HT1080 (cell line): ENCODE measurements around the gene PRKX. TPM values are rescaled to one million over a fixed set of nuclear protein-coding genes. Genes with fewer than 3 reads are reported as not detected.
"Not testable (repeated sequence)": the region's sequence is repeated elsewhere in the genome, so short reads cannot be mapped to it uniquely, and the experiment has no call there.

Experiments used
- DNase-seq: peaks from one replicate; pipeline ENCODE4 v3.0.0-alpha.2; 2015; ENCODE audit warnings: low read depth
- total RNA-seq: library from RNA; depleted of rRNA; stranded (reverse); fragments of >200 nt; shearing (Covaris generic); gene quantifications from 2 replicates; pipeline ENCODE4 v1.2.3, GENCODE V29; 2014

Gene PRKX
- total RNA-seq, 1 experiment from 2014 or later: 20.0 TPM

GRCh38 chrX:3712051-3712869 is 1.2 kb downstream of the PRKX start:
- DNase-seq: no peak

- no peak for DNase-seq
These were observed 2.0 kb downstream of the PRKX start for GRCh38 chrX:3711331-3711917.

- not testable (repeated sequence) for DNase-seq
These were observed 5.7 kb downstream of the PRKX start for GRCh38 chrX:3707673-3708274.

GRCh38 chrX:3706481-3706880 is 7.0 kb downstream of the PRKX start:
- no peak for DNase-seq

GRCh38 chrX:3703251-3703650 is 10.2 kb downstream of the PRKX start:
- not testable (repeated sequence) for DNase-seq

- DNase-seq: not testable (repeated sequence)
These were observed 11.4 kb downstream of the PRKX start for GRCh38 chrX:3702095-3702494.

- not testable (repeated sequence) for DNase-seq
These were observed 12.0 kb downstream of the PRKX start for GRCh38 chrX:3701445-3701928.

GRCh38 chrX:3699821-3700381 is 13.5 kb downstream of the PRKX start:
- no peak for DNase-seq

- peak; percentile 57 for DNase-seq
These were observed 15.7 kb downstream of the PRKX start for GRCh38 chrX:3697701-3698279.

GRCh38 chrX:3697220-3697684 is 16.2 kb downstream of the PRKX start:
- no peak for DNase-seq

GRCh38 chrX:3695536-3695935 is 17.9 kb downstream of the PRKX start:
- no peak for DNase-seq

GRCh38 chrX:3690140-3690539 is 23.3 kb downstream of the PRKX start:
- no peak for DNase-seq

- DNase-seq: not testable (repeated sequence)
These were observed 30.2 kb downstream of the PRKX start for GRCh38 chrX:3683236-3683635.

GRCh38 chrX:3680459-3680858 is 33.0 kb downstream of the PRKX start:
- no peak for DNase-seq

GRCh38 chrX:3679669-3680068 is 33.8 kb downstream of the PRKX start:
- no peak for DNase-seq

GRCh38 chrX:3678328-3678727 is 35.1 kb downstream of the PRKX start:
- no peak for DNase-seq

GRCh38 chrX:3674881-3675280 is 38.6 kb downstream of the PRKX start:
- DNase-seq: no peak

- no peak for DNase-seq
These were observed 43.5 kb downstream of the PRKX start for GRCh38 chrX:3669841-3670475.

GRCh38 chrX:3666975-3667374 is 46.5 kb downstream of the PRKX start:
- no peak for DNase-seq

- DNase-seq: no peak
These were observed 48.5 kb downstream of the PRKX start for GRCh38 chrX:3664921-3665320.
